A549 (cell line): Measurements from ENCODE around the gene TMPRSS7. TPM values are rescaled to one million over a fixed set of nuclear protein-coding genes. Genes with fewer than 3 reads are reported as not detected.

Source experiments
- ATAC-seq, 2 experiments: fragments of 200-7000 bp in 1 of 2; fragments of >200 bp in 1 of 2; cut with Nextera tagmentation in 1 of 2; cut with Tn5 transposase in 1 of 2; 3 replicates each; pipeline versions ENCODE4 v1.8.0 to v1.9.1; 2018 to 2020; ENCODE audit warnings: mild to moderate bottlenecking in 1 of 2, moderate library complexity in 1 of 2
- CTCF ChIA-PET: fragments of 300-600 bp; sonication (Branson Sonifier 250); formaldehyde crosslinking; extraction: SDS; loops from one replicate; lab custom pipeline; 2021; ENCODE audit warnings: antibody characterized with exemption, inconsistent platforms; lab: Yijun Ruan, JAX
- POLR2A ChIA-PET: fragments of 350-600 bp; formaldehyde crosslinking; extraction: SDS; loops from one replicate; lab custom pipeline; 2021; ENCODE audit warnings: antibody characterized with exemption, inconsistent platforms; lab: Yijun Ruan, JAX
- DNase-seq, 2 experiments: peaks; one replicate each; pipeline versions ENCODE4 v3.0.0 to v3.0.0-alpha.2; 2011 to 2016; ENCODE audit warnings: low read depth in 1 of 2, low spot score in 1 of 2
- FAIRE-seq: peaks from 2 replicates; lab custom pipeline; 2011; peaks lifted over from hg19 to GRCh38; lab: Jason Lieb, UNC
- H3K27ac ChIP-seq, 2 experiments: fragments of >200 bp; sonication (Bioruptor Twin); formaldehyde crosslinking; 3 replicates each; pipeline ENCODE4 v1.5.1; 2016 to 2017
- H3K4me1 ChIP-seq: fragments of >200 bp; sonication (Bioruptor Twin); formaldehyde crosslinking; 3 replicates; pipeline ENCODE4 v1.6.1; 2016
- H3K4me2 ChIP-seq: fragments of >200 bp; sonication (Bioruptor Twin); formaldehyde crosslinking; 3 replicates; pipeline ENCODE4 v1.6.1; 2016
- H3K4me3 ChIP-seq: fragments of >200 bp; sonication (Bioruptor Twin); formaldehyde crosslinking; 3 replicates; pipeline ENCODE4 v1.5.1; 2016
- H3K9me3 ChIP-seq: fragments of >200 bp; sonication (Bioruptor Twin); formaldehyde crosslinking; 3 replicates; pipeline ENCODE4 v1.6.1; 2016
- BHLHE40 ChIP-seq: IDR thresholded peaks from 2 replicates; pipeline ENCODE4 v1.6.1; 2012; ENCODE audit warnings: low read depth, low read length, inconsistent platforms
- CHD4 ChIP-seq: fragments of 200-600 bp; sonication (generic); IDR thresholded peaks from 2 replicates; pipeline ENCODE4 v1.6.1; 2016; ENCODE audit warnings: antibody characterized with exemption, mild to moderate bottlenecking, borderline replicate concordance
- E2F6 ChIP-seq: IDR thresholded peaks from 2 replicates; pipeline ENCODE4 v1.6.1; 2012; ENCODE audit warnings: low read depth, borderline replicate concordance
- EHF ChIP-seq: fragments of 250-450 bp; sonication (Bioruptor Pico); IDR thresholded peaks from 2 replicates; pipeline ENCODE4 v1.5.0; 2020; ENCODE audit warnings: mild to moderate bottlenecking
- ELK1 ChIP-seq: fragments of 150-350 bp; IDR thresholded peaks from 2 replicates; pipeline ENCODE4 v1.6.1; 2014; ENCODE audit warnings: low read depth, mild to moderate bottlenecking, low read length
- EP300 ChIP-seq, 2 experiments: fragments of >200 bp; sonication (Bioruptor Twin); formaldehyde crosslinking; IDR thresholded peaks; 2 replicates in 1 of 2; 3 replicates in 1 of 2; pipeline ENCODE4 v1.6.1; 2016 to 2017
- ESRRA ChIP-seq: fragments of 150-350 bp; IDR thresholded peaks from 2 replicates; pipeline ENCODE4 v1.6.1; 2014; ENCODE audit warnings: mild to moderate bottlenecking, low read length, borderline replicate concordance
- FOSL2 ChIP-seq, 2 experiments: fragments of 450-650 bp in 1 of 2; fragments of >200 bp in 1 of 2; sonication (Bioruptor Twin) in 1 of 2; formaldehyde crosslinking; IDR thresholded peaks; 2 replicates each; pipeline versions ENCODE4 v1.5.0 to v1.6.1; 2016 to 2020; ENCODE audit warnings: mild to moderate bottlenecking in 1 of 2, moderate library complexity in 1 of 2
- FOXS1 ChIP-seq: fragments of 250-450 bp; sonication (Bioruptor Pico); IDR thresholded peaks from 2 replicates; pipeline ENCODE4 v1.5.0; 2020; ENCODE audit warnings: mild to moderate bottlenecking, moderate library complexity
- GATA3 ChIP-seq: IDR thresholded peaks from 2 replicates; pipeline ENCODE4 v1.6.1; 2012; ENCODE audit warnings: borderline replicate concordance
- HMGXB4 ChIP-seq: fragments of 250-450 bp; sonication (Bioruptor Pico); IDR thresholded peaks from 2 replicates; pipeline ENCODE4 v1.5.0; 2021; ENCODE audit warnings: mild to moderate bottlenecking, moderate library complexity, borderline replicate concordance
- HOXB13 ChIP-seq: fragments of 250-450 bp; sonication (Bioruptor Pico); IDR thresholded peaks from 2 replicates; pipeline ENCODE4 v1.5.0; 2020; ENCODE audit warnings: low read depth, mild to moderate bottlenecking, moderate library complexity
- HOXB5 ChIP-seq: fragments of 250-450 bp; sonication (Bioruptor Pico); IDR thresholded peaks from 2 replicates; pipeline ENCODE4 v1.5.0; 2020; ENCODE audit warnings: mild to moderate bottlenecking, moderate library complexity
- JUN ChIP-seq, 2 experiments: fragments of >200 bp; sonication (Bioruptor Twin); formaldehyde crosslinking; IDR thresholded peaks; 2 replicates in 1 of 2; 3 replicates in 1 of 2; pipeline ENCODE4 v1.6.1; 2016 to 2017
- KDM1A ChIP-seq: fragments of 200-600 bp; sonication (generic); IDR thresholded peaks from 2 replicates; pipeline ENCODE4 v1.6.1; 2016; ENCODE audit warnings: low read depth, mild to moderate bottlenecking
- KDM5A ChIP-seq: fragments of 200-600 bp; sonication (generic); IDR thresholded peaks from 2 replicates; pipeline ENCODE4 v1.6.1; 2016; ENCODE audit warnings: antibody characterized with exemption, mild to moderate bottlenecking
- MAZ ChIP-seq: fragments of 150-350 bp; IDR thresholded peaks from 2 replicates; pipeline ENCODE4 v1.6.1; 2014; ENCODE audit warnings: antibody characterized with exemption, low read depth, low read length, borderline replicate concordance
- MYC ChIP-seq: IDR thresholded peaks from 2 replicates; pipeline ENCODE4 v1.6.1; 2012; ENCODE audit warnings: mild to moderate bottlenecking, inconsistent platforms, low read length, improper control_type of control experiment, borderline replicate concordance
- POLR2AphosphoS2 ChIP-seq: conservative IDR thresholded peaks from 2 replicates; pipeline ENCODE4 v1.6.1; 2012; ENCODE audit warnings: low read length, improper control_type of control experiment, inconsistent platforms
- SMC3 ChIP-seq: fragments of >200 bp; sonication (Bioruptor Twin); formaldehyde crosslinking; IDR thresholded peaks from 3 replicates; pipeline ENCODE4 v1.6.1; 2018; ENCODE audit warnings: inconsistent platforms
- SREBF2 ChIP-seq: fragments of 450-650 bp; IDR thresholded peaks from 2 replicates; pipeline ENCODE4 v1.6.1; 2014; ENCODE audit warnings: mild to moderate bottlenecking, moderate library complexity
- ZFP36 ChIP-seq: fragments of 450-650 bp; IDR thresholded peaks from 2 replicates; pipeline ENCODE4 v1.6.1; 2014; ENCODE audit warnings: borderline replicate concordance; ENCODE audit not compliant: partially characterized antibody
- ZNF302 ChIP-seq: fragments of 250-450 bp; sonication (Bioruptor Pico); IDR thresholded peaks from 2 replicates; pipeline ENCODE4 v1.9.0; 2021; ENCODE audit warnings: inconsistent platforms, mild to moderate bottlenecking, moderate library complexity
- WGBS: methylation state at CpG from one replicate; pipeline ENCODE4 v1.1.6; 2017; ENCODE audit errors: missing lambda C conversion rate; 5-methylcytosine and 5-hydroxymethylcytosine counted together
- polyA plus RNA-seq, 4 experiments: library from polyadenylated mRNA; depleted of rRNA in 3 of 4; stranded (reverse); fragments of >200 nt; fragmentation: RNase III in 1 of 4; extraction: RNeasy Plus Mini Kit Qiagen cat#74134 plus additional on column Dnase treatment in 1 of 4; gene quantifications; 2 replicates in 3 of 4; 3 replicates in 1 of 4; pipeline ENCODE4 v1.2.3, GENCODE V29; 2011 to 2017
- TF ChIP-seq, protein P1 (sequence below): IDR thresholded peaks from 2 replicates; pipeline ENCODE4 v1.6.1; 2012
- TF ChIP-seq, protein P2 (sequence below): fragments of >200 bp; sonication (Bioruptor Twin); formaldehyde crosslinking; IDR thresholded peaks from 3 replicates; pipeline ENCODE4 v1.5.1; 2016

TMPRSS7 gene
- polyA plus RNA-seq, 2 of the 4 experiments (the other 2 are of a cell fraction), result 0.04 to 0.09 TPM

DNA sequence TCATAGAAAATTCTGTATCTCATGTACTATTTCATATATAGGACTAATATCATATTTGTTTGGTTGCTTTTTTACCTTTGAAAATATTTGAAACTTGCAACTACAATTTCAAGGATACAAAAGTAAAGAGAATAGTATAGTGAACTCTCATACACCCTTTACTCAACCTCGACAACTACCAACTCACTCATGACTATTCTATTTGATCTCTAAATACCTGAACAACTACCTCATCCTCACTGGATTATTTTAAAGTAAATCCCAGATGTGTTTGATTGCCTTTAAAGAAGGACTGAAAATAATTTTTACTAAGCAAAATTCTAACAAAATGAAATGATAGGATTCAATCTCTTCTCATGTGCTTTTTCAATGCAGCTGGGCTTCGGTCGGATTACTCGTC lies 12.1 kb downstream of the TMPRSS7 start:
- DNase-seq (no peak), FAIRE-seq (no peak), ATAC-seq (no peak)
- H3K27ac ChIP-seq, result no peak overlapping the region
- H3K4me2 ChIP-seq, result no peak overlapping the region
- TF ChIP-seq KDM5A, result no peak
- TF ChIP-seq CHD4, result no peak
- TF ChIP-seq, protein P1, sequence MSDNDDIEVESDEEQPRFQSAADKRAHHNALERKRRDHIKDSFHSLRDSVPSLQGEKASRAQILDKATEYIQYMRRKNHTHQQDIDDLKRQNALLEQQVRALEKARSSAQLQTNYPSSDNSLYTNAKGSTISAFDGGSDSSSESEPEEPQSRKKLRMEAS, result no peak
- no peak for TF ChIP-seq EP300 (IDR thresholded peaks at IDR 0.05)
- TF ChIP-seq HOXB5 (CRISPR knock-in tag), result no peak
- TF ChIP-seq JUN (IDR thresholded peaks at IDR 0.05), result no peak
- POLR2A ChIA-PET, result no interaction called here
- no peaks in the 10 kb centered on the region for H3K9me3 ChIP-seq
- H3K4me1 ChIP-seq, result peaks cover 8% of the 10 kb centered on the region; the same call in 1 of the 3 replicates
- 68% methylated on average over 4 of the region's 4 CpGs for WGBS
- H3K4me3 ChIP-seq, result no peak overlapping the region
- CTCF ChIA-PET, result interaction anchor here (9.7 kb wide), 1 partner anchor 31 kb away, joined by 113 read pairs; no protein-coding TSS in a partner anchor

DNA sequence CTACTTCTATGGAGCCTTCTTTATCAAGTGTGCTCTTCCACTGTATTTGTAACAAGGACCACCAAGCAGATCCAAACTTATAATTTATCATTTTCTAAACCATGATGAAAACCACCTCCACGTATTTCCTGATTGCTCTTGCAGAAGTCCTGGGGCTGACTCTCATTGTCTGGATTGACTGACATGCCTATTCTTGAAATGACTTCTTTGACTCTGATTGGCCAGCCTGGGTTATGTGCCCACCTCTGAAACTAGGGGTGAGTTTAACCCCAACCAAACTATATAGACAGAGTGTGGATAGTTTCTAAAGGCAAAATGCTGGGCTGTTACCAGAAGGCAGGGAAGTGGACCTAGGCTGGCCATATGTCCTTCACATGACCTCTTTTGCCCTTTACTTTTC lies 12.7 kb downstream of the TMPRSS7 start:
- WGBS, result 74% methylated on average over 1 of the region's 1 CpG
- DNase-seq, result no peak
- POLR2A ChIA-PET, result no interaction called here

DNA sequence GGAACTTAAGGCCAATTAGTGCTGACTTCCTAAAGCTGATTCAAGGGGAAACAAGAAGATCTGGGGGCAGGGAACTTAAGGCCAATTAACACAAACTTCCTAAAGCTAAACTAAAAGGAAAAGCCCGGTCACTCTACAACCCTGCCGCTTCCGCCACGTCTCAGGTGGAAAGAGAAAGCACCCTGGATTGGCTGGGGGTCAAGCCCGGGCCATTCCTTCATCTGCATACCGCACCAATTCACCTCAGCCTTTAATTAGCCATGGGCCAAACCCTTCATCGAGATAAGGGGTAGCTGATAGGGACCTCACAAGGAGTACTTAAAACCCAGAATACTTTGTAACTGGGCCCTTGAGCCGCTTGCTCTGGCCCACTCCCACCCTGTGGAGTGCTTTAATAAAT lies 14.4 kb downstream of the TMPRSS7 start:
- no peak for DNase-seq
- no peak overlapping the region for H3K4me2 ChIP-seq
- no peak overlapping the region for H3K27ac ChIP-seq
- no peak overlapping the region for H3K4me3 ChIP-seq
- no peak for FAIRE-seq
- POLR2A ChIA-PET, result no interaction called here
- no peak for ATAC-seq
- WGBS, result 80% methylated on average over 8 of the region's 8 CpGs
- no peaks in the 10 kb centered on the region for H3K9me3 ChIP-seq
- TF ChIP-seq ZFP36 (no peak), BHLHE40 (no peak), GATA3 (no peak), MYC (no peak), ELK1 (no peak)
- TF ChIP-seq, protein P2, sequence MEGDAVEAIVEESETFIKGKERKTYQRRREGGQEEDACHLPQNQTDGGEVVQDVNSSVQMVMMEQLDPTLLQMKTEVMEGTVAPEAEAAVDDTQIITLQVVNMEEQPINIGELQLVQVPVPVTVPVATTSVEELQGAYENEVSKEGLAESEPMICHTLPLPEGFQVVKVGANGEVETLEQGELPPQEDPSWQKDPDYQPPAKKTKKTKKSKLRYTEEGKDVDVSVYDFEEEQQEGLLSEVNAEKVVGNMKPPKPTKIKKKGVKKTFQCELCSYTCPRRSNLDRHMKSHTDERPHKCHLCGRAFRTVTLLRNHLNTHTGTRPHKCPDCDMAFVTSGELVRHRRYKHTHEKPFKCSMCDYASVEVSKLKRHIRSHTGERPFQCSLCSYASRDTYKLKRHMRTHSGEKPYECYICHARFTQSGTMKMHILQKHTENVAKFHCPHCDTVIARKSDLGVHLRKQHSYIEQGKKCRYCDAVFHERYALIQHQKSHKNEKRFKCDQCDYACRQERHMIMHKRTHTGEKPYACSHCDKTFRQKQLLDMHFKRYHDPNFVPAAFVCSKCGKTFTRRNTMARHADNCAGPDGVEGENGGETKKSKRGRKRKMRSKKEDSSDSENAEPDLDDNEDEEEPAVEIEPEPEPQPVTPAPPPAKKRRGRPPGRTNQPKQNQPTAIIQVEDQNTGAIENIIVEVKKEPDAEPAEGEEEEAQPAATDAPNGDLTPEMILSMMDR, result no peak
- CTCF ChIA-PET, result interaction anchor here (1.1 to 2.5 kb wide), 3 partner anchors 9 to 60 kb away, joined by 3 to 6 read pairs (median 4); no protein-coding TSS in a partner anchor
- H3K4me1 ChIP-seq, result no peaks in the 10 kb centered on the region

More for the DNA sequence above, 12.7 kb downstream of the TMPRSS7 start:
- TF ChIP-seq EHF (CRISPR knock-in tag) (no peak), KDM1A (no peak), HMGXB4 (CRISPR knock-in tag) (no peak), SREBF2 (no peak), E2F6 (no peak), MAZ (no peak), FOSL2 (IDR thresholded peaks at IDR 0.05) (no peak), FOSL2 (CRISPR knock-in tag; IDR thresholded peaks at IDR 0.05) (no peak), ZNF302 (CRISPR knock-in tag) (no peak), HOXB13 (no peak), ZFP36 (no peak), BHLHE40 (no peak), SMC3 (no peak), GATA3 (no peak), EP300 (IDR thresholded peaks at IDR 0.05) (no peak), ESRRA (no peak), POLR2AphosphoS2 (no peak), CHD4 (no peak), JUN (IDR thresholded peaks at IDR 0.05) (no peak), FOXS1 (CRISPR knock-in tag) (no peak)
- Histone ChIP-seq H3K9me3 (no peaks in the 10 kb centered on the region), H3K4me3 (no peak overlapping the region), H3K4me1 (peaks cover 8% of the 10 kb centered on the region; the same call in 1 of the 3 replicates), H3K4me2 (no peak overlapping the region), H3K27ac (no peak overlapping the region)
- no peak for FAIRE-seq
- no peak for ATAC-seq
- CTCF ChIA-PET, result interaction anchor here (9.7 kb wide), 1 partner anchor 32 kb away, joined by 113 read pairs; no protein-coding TSS in a partner anchor
